ENCODE data around the gene TMC1.

The TMC1 gene

GRCh38 chr9:72574156-72574810 is 52.9 kb downstream of the TMC1 start:
- Mint-ChIP-seq H3K4me1 (no peaks in the 10 kb centered on the region), H3K9me3 (no peaks in the 10 kb centered on the region), H3K36me3 (no peaks in the 10 kb centered on the region), H3K27ac (no peak overlapping the region), H3K4me3 (no peak overlapping the region), H3K27me3 (peaks cover 6% of the 10 kb centered on the region)
- DNase-seq = no peak
- CTCF ChIA-PET = no interaction called here

- Mint-ChIP-seq H3K27ac (no peak overlapping the region), H3K4me1 (no peaks in the 10 kb centered on the region)
- CTCF ChIA-PET = interaction anchor here (0.9 kb wide), 2 partner anchors 12 to 22 kb away, joined by 3 read pairs; no protein-coding TSS in a partner anchor
Measured at GRCh38 chr9:72575666-72576065, 54.3 kb downstream of the TMC1 start.

GRCh38 chr9:72576087-72576486 is 54.7 kb downstream of the TMC1 start:
- Mint-ChIP-seq H3K27me3 (no peaks in the 10 kb centered on the region), H3K9me3 (no peaks in the 10 kb centered on the region), H3K4me1 (no peaks in the 10 kb centered on the region), H3K36me3 (no peaks in the 10 kb centered on the region), H3K27ac (no peak overlapping the region), H3K4me3 (no peak overlapping the region)
- no peak for DNase-seq
- CTCF ChIA-PET = interaction anchor here (0.9 kb wide), 2 partner anchors 11 to 22 kb away, joined by 3 read pairs; no protein-coding TSS in a partner anchor

More at GRCh38 chr9:72575666-72576065, 54.3 kb downstream of the TMC1 start:
- H3K36me3 Mint-ChIP-seq = no peaks in the 10 kb centered on the region
- no peak for DNase-seq
- no peaks in the 10 kb centered on the region for H3K27me3 Mint-ChIP-seq
- no peak overlapping the region for H3K4me3 Mint-ChIP-seq
- no peaks in the 10 kb centered on the region for H3K9me3 Mint-ChIP-seq

GRCh38 chr9:72577212-72577753 is 55.9 kb downstream of the TMC1 start:
- CTCF ChIA-PET = interaction anchor here (0.6 kb wide), 1 partner anchor 651 kb away, joined by 3 read pairs; no protein-coding TSS in a partner anchor
- no peak for DNase-seq
- H3K27ac Mint-ChIP-seq = no peak overlapping the region

GRCh38 chr9:72579190-72579589 is 57.8 kb downstream of the TMC1 start:
- CTCF ChIA-PET = interaction anchor here (1.3 to 1.6 kb wide), 2 partner anchors 11 to 287 kb away, joined by 3 read pairs; no protein-coding TSS in a partner anchor
- no peak overlapping the region for H3K27ac Mint-ChIP-seq

More at GRCh38 chr9:72577212-72577753, 55.9 kb downstream of the TMC1 start:
- Mint-ChIP-seq H3K36me3 (no peaks in the 10 kb centered on the region), H3K9me3 (no peaks in the 10 kb centered on the region), H3K4me1 (no peaks in the 10 kb centered on the region), H3K4me3 (no peak overlapping the region), H3K27me3 (no peaks in the 10 kb centered on the region)

DNA sequence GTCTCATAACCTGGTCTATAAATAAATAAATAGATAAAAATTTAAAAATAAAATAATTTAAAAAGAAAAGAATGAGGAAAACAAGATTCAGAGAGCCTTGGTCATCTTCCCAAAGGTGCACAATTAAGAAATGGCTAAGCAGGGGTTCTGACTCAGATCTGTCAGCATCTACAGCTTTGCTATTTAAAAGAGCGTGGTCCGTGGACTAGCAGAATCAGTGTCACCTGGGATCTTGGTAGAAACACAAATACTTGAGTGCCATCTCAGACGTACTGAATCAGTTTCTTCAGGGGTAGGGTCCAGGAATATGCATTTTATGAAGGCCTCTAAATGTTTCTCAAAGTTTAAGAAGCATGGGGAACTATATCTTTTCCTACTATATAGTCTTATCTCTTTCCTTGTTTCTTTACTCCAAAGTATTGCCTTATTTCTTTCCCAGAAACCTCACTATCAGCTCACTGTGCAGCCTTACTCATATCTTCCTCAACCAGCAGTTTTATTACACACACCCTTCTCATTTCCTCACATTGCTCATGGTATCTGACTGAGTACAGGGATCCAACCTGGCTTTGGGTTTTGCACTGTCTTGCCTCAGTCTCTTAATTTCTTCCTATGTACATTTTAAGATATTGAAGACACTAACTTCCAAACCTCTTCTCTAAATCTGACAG is 58.6 kb downstream of the TMC1 start:
- CTCF ChIA-PET = no interaction called here

More at GRCh38 chr9:72579190-72579589, 57.8 kb downstream of the TMC1 start:
- Mint-ChIP-seq H3K4me3 (no peak overlapping the region), H3K36me3 (no peaks in the 10 kb centered on the region), H3K9me3 (no peaks in the 10 kb centered on the region), H3K27me3 (no peaks in the 10 kb centered on the region), H3K4me1 (no peaks in the 10 kb centered on the region)
- DNase-seq = no peak

GRCh38 chr9:72581694-72582093 is 60.3 kb downstream of the TMC1 start:
- Mint-ChIP-seq H3K4me3 (no peak overlapping the region), H3K4me1 (peaks cover 11% of the 10 kb centered on the region), H3K27me3 (no peaks in the 10 kb centered on the region), H3K36me3 (no peaks in the 10 kb centered on the region), H3K27ac (no peak overlapping the region), H3K9me3 (no peaks in the 10 kb centered on the region)
- CTCF ChIA-PET = no interaction called here
- DNase-seq = no peak

More for the DNA sequence above, 58.6 kb downstream of the TMC1 start:
- H3K27ac Mint-ChIP-seq = no peak overlapping the region
- no peak overlapping the region for H3K4me3 Mint-ChIP-seq
- no peak for DNase-seq
- H3K27me3 Mint-ChIP-seq = no peaks in the 10 kb centered on the region
- no peaks in the 10 kb centered on the region for H3K36me3 Mint-ChIP-seq
- no peaks in the 10 kb centered on the region for H3K4me1 Mint-ChIP-seq
- H3K9me3 Mint-ChIP-seq = no peaks in the 10 kb centered on the region

DNA sequence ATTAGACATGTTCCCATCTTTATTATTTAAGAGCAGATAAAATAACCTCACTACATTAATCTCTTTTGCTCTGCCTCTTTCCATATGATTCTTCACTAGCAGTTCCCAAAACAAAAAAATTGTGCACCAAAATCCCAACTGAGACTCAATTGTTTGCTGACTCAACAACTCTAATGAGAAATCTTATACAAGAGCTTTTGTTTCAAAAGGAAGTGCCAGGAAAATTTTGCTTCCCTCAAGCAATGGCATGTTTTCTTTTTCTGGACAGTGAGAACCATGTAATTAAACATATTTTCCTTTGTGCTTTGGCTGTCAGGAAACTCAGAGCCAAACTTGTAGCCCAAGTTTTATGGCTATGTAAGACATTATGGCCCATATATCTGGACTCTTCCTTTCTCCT is 62.0 kb downstream of the TMC1 start:
- Mint-ChIP-seq H3K9me3 (no peaks in the 10 kb centered on the region), H3K27ac (no peak overlapping the region), H3K4me1 (peaks cover 16% of the 10 kb centered on the region), H3K4me3 (no peak overlapping the region), H3K36me3 (no peaks in the 10 kb centered on the region), H3K27me3 (no peaks in the 10 kb centered on the region)
- no peak for DNase-seq
- CTCF ChIA-PET = no interaction called here

DNA sequence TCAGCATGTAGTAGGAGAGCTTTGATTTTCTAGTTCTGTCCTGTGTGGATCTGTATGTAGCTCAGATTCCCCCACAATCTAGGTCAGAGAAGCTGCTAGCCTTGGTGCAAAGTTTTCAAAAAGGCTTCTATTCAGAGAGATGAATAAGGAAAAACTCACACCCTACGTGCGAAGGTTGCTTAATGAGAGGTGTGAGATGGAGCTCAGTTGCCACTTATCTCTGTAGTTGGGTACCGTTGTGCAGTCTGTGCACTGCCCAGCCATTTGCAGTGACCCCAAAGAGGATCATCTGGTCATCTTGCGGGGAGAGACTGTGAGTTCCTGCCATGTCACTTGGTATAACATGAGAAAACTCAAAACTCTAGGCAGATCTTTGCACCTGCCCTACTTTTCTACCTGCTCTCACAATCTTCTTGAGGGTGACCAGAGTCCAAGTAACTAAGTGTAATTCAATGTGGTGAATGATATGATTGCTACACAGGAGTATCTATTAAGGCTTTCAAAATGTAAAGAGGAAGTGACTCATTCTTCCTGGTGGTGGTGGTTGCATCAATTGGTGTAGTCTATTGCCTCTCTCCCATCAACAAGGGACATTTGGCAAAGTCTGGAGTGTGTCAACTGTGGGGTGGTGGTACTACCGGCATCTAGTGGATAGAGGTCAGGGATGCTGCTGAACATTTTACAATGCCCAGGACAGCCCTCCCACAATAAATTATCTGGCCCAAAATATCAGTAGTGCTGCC is 65.2 kb downstream of the TMC1 start:
- peak overlapping the region; percentile 56 for H3K27ac Mint-ChIP-seq
- no peaks in the 10 kb centered on the region for H3K9me3 Mint-ChIP-seq
- no peaks in the 10 kb centered on the region for H3K27me3 Mint-ChIP-seq
- peaks cover 27% of the 10 kb centered on the region for H3K4me1 Mint-ChIP-seq
- CTCF ChIA-PET = interaction anchor here (0.7 to 1.6 kb wide), 7 partner anchors 11 to 306 kb away, joined by 3 to 4 read pairs (median 3); no protein-coding TSS in a partner anchor
- no peaks in the 10 kb centered on the region for H3K36me3 Mint-ChIP-seq
- H3K4me3 Mint-ChIP-seq = no peak overlapping the region
- DNase-seq = peak; percentile 25

DNA sequence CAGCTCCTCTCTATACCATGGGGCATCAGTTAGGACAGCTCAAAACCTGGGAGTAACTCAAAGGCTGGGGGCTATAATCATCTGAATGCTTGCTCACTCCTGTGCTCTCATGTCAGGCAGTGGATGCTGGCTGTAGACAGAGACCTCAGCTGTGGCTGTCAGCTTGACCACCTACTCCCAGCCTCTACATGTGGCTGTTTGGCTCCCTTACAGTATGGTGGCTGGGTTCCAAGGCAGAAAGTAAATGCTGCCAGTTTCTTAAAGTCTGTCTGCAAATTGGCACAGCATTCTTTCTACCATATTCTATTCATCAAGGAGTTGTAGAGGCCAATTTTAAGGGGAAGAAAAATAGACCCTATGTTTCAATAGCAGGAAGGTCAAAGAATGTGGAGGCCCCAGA is 66.9 kb downstream of the TMC1 start:
- Mint-ChIP-seq H3K27ac (no peak overlapping the region), H3K27me3 (peaks cover 4% of the 10 kb centered on the region), H3K4me1 (peaks cover 31% of the 10 kb centered on the region), H3K9me3 (no peaks in the 10 kb centered on the region), H3K36me3 (no peaks in the 10 kb centered on the region), H3K4me3 (no peak overlapping the region)
- CTCF ChIA-PET = interaction anchor here (1.3 to 2.0 kb wide), 3 partner anchors 307 to 385 kb away, joined by 3 to 13 read pairs (median 4); no protein-coding TSS in a partner anchor
- DNase-seq = no peak

GRCh38 chr9:72589667-72590521 is 68.5 kb downstream of the TMC1 start:
- Mint-ChIP-seq H3K36me3 (no peaks in the 10 kb centered on the region), H3K4me3 (no peak overlapping the region), H3K4me1 (peaks cover 31% of the 10 kb centered on the region), H3K9me3 (no peaks in the 10 kb centered on the region), H3K27me3 (peaks cover 12% of the 10 kb centered on the region), H3K27ac (no peak overlapping the region)
- CTCF ChIA-PET = interaction anchor here (0.6 to 2.0 kb wide), 8 partner anchors 11 to 387 kb away, joined by 3 to 13 read pairs (median 4); no protein-coding TSS in a partner anchor
- no peak for DNase-seq

GRCh38 chr9:72590824-72591223 is 69.4 kb downstream of the TMC1 start:
- H3K27me3 Mint-ChIP-seq = peaks cover 13% of the 10 kb centered on the region
- DNase-seq = no peak
- no peaks in the 10 kb centered on the region for H3K36me3 Mint-ChIP-seq
- CTCF ChIA-PET = interaction anchor here (1.2 to 2.2 kb wide), 3 partner anchors 12 to 228 kb away, joined by 3 to 7 read pairs (median 4); no protein-coding TSS in a partner anchor
- peaks cover 27% of the 10 kb centered on the region for H3K4me1 Mint-ChIP-seq
- H3K27ac Mint-ChIP-seq = no peak overlapping the region
- no peak overlapping the region for H3K4me3 Mint-ChIP-seq
- H3K9me3 Mint-ChIP-seq = no peaks in the 10 kb centered on the region
